Esophagus mucosa (tissue), 1 donor: ENCODE data around the gene INCA1. TPM values are rescaled to one million over a fixed set of nuclear protein-coding genes. Genes with fewer than 3 reads are reported as not detected.

ENCODE experiments used
- ATAC-seq: fragments of 200-7000 bp; cut with Tn5 transposase; one replicate; pipeline ENCODE4 v1.9.1; 2020
- total RNA-seq: library from RNA; stranded (reverse); gene quantifications from one replicate; pipeline ENCODE4 v1.2.4, GENCODE V29; 2023
- donor health status: DM: yes; HTN: yes; CAD: no.

Gene INCA1
- total RNA-seq, 1 donor from 2014 or later, result not detected

DNA sequence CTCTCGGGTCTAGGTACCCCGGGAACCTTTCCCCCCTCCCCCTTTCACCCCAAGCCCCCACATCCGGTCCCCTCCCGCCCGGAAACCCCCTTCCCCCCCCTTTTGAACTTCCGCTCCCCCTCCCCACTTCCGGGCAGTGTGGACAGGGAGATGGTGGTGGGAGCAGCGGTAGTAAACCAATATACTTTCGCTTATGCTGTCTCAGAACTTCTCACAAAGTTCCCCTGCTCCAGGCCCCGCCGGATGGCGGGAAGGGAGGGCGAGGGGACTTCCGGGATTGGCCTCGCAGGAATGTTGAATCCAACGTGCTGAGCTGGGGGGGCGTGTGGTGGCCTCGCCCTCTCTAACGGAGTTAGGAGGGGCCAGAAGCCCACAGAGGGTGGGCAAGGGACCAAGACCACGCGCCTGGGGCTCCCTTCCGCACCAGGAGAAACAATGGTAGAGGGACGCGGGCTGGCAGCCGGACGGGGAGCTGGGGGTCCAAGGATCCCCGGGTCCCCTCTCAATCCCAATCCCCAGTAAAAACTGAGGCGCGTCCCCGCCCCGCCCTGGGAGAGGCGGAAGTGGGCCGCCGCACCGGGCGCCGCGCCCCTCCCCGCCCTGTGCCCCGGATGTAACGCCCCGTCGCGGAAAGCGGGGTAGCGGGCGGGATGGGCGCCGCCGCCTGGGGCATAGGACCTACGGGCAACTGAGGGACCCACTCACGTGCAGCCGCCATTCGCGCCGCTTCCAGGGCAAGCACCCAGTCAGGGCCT lies 49.7 kb downstream of the INCA1 start:
- ATAC-seq, result peak; percentile 46

DNA sequence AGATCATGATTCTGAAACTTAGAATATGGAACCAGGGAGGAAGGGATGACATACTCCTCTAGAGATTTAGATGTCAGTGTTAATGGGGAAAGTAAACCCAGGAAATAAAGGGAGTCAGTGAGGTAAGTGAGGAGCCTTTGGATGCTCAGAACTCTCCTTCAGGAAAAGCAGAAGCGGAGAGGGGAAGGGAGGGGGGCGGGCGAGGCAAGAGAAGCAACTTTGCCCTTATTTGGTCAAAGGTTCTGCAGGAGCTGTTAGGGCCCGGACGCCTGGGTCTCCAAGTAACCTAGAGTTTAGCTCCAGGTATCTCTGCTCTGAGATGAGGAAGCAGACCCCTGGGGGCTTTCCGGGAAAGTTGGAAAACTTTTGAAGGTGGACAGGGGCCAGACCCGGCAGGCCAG lies 50.3 kb downstream of the INCA1 start:
- ATAC-seq, result no peak

GRCh38 chr17:4946312-4946976 lies 50.9 kb downstream of the INCA1 start:
- ATAC-seq, result no peak

DNA sequence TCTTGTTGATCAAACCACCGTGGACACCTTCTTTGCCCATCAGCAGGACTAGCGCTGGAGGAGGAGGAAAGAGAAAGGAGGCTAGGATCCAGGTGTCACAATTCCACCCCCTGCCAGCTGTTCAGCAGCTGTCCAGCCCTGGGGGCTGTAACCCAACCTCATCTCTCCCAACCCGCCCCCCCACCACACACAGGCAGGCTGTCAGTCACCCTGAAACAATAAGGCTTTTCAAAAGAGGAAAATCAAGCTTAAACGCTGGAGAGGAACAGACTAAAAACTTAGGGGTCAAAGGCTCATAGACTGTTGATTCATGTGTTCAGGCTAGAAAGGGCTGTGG lies 51.4 kb downstream of the INCA1 start:
- no peak for ATAC-seq

GRCh38 chr17:4945176-4945943 lies 52.0 kb downstream of the INCA1 start:
- peak; percentile 62 for ATAC-seq

DNA sequence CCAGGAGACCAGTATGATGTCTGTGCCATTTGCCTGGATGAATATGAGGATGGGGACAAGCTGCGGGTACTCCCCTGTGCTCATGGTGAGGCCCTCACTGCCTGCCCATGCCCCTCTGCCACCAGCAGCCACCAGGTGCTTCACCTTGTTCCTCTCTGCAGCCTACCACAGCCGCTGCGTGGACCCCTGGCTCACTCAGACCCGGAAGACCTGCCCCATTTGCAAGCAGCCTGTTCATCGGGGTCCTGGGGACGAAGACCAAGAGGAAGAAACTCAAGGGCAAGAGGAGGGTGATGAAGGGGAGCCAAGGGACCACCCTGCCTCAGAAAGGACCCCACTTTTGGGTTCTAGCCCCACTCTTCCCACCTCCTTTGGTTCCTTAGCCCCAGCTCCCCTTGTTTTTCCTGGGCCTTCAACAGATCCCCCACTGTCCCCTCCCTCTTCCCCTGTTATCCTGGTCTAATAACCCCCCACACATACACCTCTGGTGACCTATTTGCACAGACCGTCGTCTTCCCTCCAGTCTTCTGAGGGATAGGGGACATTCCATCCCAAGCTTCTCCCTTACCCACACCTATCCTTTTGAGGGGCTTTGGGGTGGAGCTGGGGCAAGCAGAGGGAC lies 52.7 kb downstream of the INCA1 start:
- ATAC-seq, result no peak

DNA sequence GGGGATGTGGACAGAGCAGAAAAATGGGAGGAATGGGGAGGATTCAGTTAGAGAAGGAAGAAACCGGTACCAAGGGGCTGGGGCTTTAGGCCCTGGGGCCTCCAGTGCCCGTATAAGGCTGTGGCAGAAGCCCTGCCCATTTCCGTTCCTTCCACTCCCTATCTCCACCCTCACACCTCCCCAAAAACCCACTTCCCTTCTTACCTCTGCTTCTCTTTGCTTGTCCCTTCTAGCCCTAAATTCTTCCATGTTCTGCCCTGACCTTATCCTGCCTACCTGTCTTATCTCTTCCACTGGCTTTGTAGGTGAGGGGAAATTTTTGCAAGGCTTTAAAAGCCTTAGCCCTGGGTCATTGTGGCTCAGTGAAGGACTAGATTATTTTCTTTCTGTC lies 53.2 kb downstream of the INCA1 start:
- no peak for ATAC-seq

DNA sequence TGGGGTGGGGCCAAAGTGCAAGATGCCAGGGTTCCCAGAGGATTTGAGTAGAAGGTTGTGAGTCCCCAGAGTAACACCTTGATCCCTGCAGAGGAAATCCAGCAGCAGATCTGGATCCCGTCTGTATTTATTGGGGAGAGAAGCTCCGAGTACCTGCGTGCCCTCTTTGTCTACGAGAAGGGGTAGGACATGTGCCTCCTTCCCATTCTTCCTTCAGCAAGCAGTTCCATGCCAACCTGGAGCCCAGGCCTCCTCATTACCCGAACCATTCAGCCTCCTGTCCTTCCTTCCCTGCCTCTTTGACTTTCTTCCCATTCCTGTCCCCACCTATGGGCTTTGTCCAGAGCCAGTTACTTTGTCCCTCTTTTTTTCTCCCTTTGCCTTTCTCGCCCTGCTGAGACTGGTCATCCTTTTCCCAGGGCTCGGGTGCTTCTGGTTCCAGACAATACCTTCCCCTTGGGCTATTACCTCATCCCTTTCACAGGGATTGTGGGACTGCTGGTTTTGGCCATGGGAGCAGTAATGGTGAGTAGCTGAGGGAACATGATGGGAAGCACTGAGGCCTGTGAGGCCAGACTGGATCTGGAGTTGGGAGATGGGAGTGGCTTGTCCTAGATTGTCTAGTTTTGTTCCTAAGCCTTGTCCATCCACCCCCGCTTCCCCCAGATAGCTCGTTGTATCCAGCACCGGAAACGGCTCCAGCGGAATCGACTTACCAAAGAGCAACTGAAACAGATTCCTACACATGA lies 54.4 kb downstream of the INCA1 start:
- ATAC-seq, result no peak

DNA sequence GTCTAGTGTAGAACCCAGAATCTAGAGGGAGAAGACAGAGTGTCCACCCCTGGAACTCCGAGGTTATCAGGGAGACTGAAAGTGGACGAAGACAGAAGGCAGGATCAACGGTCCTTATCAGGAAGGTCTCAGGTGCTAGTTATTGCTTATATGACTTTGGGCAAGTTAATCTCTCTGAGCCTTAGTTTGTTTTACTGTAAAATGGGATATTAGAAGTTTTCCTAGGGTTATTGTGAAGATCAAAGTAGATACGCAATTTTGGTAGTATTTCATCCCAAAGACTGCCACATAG lies 56.1 kb downstream of the INCA1 start:
- ATAC-seq, result no peak

- peak; percentile 32 for ATAC-seq
Measured at GRCh38 chr17:4940555-4941318, 56.6 kb downstream of the INCA1 start.

GRCh38 chr17:4939796-4940554 lies 57.3 kb downstream of the INCA1 start, which contains the start of the genes RNF167 and SLC25A11:
RNF167 (plus strand) TSS chr17:4940268; CDS start chr17:4940910, 642 bp downstream.
SLC25A11 (minus strand) TSS chr17:4940046; CDS start chr17:4939910, 136 bp downstream.
- ATAC-seq, result peak; percentile 89

DNA sequence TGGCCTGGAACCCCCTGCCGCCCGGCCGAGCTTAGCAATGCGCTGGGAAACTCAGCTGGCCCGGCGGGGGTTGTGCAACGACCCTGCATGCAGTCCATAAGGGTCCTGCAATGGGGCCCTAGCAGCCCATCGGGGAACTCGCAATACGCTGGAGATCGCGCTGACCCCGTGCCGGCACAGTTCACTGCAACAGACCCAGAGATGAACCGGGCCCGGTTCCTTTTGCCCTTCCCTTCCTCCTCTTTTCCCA lies 57.9 kb downstream of the INCA1 start:
- no peak for ATAC-seq

- no peak for ATAC-seq
Measured at GRCh38 chr17:4938688-4939545, 58.4 kb downstream of the INCA1 start.

Other genes with a start within 250 kb of the INCA1 start
- gene TM4SF5, start 225.6 kb downstream of the INCA1 start, total RNA-seq, result not detected
- gene VMO1, start 211.2 kb downstream of the INCA1 start, total RNA-seq, result 2.3 TPM
- not detected for gene GLTPD2, start 208.6 kb downstream of the INCA1 start, total RNA-seq
- gene PSMB6, start 201.4 kb downstream of the INCA1 start, total RNA-seq, result 131 TPM
- 117 TPM for gene PLD2, start 190.4 kb downstream of the INCA1 start, total RNA-seq
- gene MINK1, start 164.2 kb downstream of the INCA1 start, total RNA-seq, result 124 TPM
- 1.3 TPM for gene C17orf107, start 98.0 kb downstream of the INCA1 start, total RNA-seq
- 0.32 TPM for gene CHRNE, start 94.4 kb downstream of the INCA1 start, total RNA-seq
- not detected for gene GP1BA, start 65.2 kb downstream of the INCA1 start, total RNA-seq
- 42.4 TPM for gene SLC25A11, start 57.5 kb downstream of the INCA1 start, total RNA-seq
- 79.2 TPM for gene RNF167, start 57.3 kb downstream of the INCA1 start, total RNA-seq
- gene PFN1, start 49.0 kb downstream of the INCA1 start, total RNA-seq, result 455 TPM
- gene ENO3, start 46.4 kb downstream of the INCA1 start, total RNA-seq, result 1.5 TPM
- gene SPAG7, start 29.7 kb downstream of the INCA1 start, total RNA-seq, result 65.7 TPM
- gene CAMTA2, start 9.8 kb downstream of the INCA1 start, total RNA-seq, result 23.8 TPM
- gene KIF1C, start 428 bp upstream of the INCA1 start, total RNA-seq, result 95.4 TPM
- 0.68 TPM for gene SLC52A1, start 37.9 kb upstream of the INCA1 start, total RNA-seq
- gene ZFP3, start 80.9 kb upstream of the INCA1 start, total RNA-seq, result 1.8 TPM
- 3.1 TPM for gene ZNF232, start 114.4 kb upstream of the INCA1 start, total RNA-seq
- gene USP6, start 118.5 kb upstream of the INCA1 start, total RNA-seq, result not detected
- gene ZNF594, start 194.3 kb upstream of the INCA1 start, total RNA-seq, result 1.8 TPM
- 0.72 TPM for gene SCIMP, start 237.3 kb upstream of the INCA1 start, total RNA-seq